Fibroblast of skin of abdomen (primary cell): ENCODE results near the gene CCM2. TPM values are rescaled to one million over a fixed set of nuclear protein-coding genes. Genes with fewer than 3 reads are reported as not detected.
A peak's percentile ranks its signal among the peaks of the same experiment; 100 is the strongest.

Source experiments
- DNase-seq: peaks from one replicate; pipeline ENCODE4 v3.0.0-alpha.2; 2013
- polyA plus RNA-seq, 2 experiments: library from polyadenylated mRNA; unstranded; fragments of 120-200 nt; gene quantifications; one replicate each; pipeline ENCODE4 v1.2.1, GENCODE V29; 2013; ENCODE audit not compliant: insufficient read length in 2 of 2

CCM2 gene
- polyA plus RNA-seq (2013, experiment 1 of 2; ENCODE audit: insufficient read length), result 49.0 TPM
- polyA plus RNA-seq (2013, experiment 2 of 2; ENCODE audit: insufficient read length), result 52.4 TPM

DNA sequence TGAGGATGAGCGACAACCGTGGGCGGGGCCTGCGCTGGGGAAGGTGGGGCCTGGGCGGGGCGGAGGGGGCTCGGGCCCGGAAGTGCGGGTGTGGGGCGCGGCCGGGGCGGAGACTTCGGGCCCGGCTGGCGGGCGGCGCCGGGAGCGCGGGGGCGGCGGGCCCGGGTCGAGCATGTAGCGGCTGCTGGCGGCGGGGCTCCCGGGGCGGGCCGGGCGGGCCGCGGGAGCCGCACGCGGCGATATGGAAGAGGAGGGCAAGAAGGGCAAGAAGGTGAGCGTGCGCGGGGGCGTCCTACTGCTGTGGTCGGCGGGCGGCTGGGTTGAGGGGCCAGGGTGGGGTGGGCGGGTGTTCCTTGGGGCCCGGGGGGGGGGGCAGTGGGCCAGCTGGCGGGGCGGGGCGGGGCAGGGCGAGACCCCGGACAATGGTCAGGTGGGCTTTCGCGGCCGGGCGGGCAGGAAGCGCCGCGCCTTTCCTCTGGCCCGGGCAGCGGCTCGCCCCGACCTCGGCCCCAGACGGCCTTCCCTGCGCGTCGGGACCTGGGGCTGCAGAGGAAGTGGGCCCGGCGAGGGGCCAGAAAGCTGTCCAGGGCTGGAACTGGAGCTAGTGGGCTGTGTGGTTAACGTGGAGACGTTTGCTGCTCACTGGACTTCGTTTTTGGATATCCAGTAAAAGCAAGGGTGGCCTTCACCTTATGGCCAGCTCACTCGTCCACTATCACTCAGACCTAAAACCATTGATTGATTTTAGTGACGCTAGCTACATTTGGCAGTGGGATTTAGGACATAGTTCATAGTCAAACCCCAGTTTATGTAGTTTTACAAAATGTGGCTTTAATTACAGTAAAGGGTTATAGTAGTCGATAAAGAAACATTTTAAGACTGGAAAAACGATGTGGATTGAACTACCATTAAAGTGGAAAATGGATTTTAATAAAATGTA lies at the start of gene CCM2:
TSS of gene CCM2 (plus strand) at position 109 of the 940 bp plus-strand sequence. CDS start at position 242, 133 bp downstream.
- DNase-seq, result peak; percentile 34

DNA sequence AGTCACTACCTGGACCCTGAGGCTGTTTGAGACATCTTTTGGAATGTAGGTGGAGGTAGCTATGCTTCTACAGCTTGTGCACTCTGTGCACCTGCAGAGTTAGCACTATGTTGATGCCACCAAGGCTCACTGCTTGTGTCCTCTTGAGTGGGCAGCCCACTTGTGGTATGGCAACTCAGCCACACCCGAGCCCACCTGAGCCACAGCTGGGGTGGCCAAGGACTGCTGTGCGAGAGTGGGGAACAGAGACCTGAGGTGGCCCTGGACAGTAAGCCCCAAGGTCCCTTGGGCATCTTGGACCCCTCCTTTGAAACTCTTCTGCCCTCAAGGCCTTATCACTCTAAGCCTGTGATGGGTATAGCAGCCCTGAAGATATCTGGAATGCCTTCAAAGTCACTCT lies 46.8 kb upstream of the CCM2 start:
- no peak for DNase-seq

DNA sequence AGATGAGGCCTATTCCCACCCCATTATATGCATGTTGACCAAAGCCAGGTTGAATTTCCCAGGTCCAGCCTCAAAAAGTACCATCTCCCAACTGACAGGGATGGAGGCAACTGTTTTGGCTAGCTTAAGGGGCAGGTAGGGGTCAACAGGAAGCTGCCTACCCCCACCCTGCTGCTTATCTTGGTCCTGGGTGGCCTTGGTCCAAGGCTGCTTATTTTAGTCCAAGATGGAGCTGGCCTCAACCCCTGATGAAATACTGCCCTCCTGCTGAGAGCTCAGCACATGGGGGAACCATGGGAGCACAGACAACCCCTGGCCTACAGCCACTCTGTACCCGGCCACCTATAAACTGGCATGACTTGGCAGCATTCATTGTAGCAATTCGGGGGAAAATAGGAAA lies 44.3 kb upstream of the CCM2 start:
- DNase-seq, result no peak

DNA sequence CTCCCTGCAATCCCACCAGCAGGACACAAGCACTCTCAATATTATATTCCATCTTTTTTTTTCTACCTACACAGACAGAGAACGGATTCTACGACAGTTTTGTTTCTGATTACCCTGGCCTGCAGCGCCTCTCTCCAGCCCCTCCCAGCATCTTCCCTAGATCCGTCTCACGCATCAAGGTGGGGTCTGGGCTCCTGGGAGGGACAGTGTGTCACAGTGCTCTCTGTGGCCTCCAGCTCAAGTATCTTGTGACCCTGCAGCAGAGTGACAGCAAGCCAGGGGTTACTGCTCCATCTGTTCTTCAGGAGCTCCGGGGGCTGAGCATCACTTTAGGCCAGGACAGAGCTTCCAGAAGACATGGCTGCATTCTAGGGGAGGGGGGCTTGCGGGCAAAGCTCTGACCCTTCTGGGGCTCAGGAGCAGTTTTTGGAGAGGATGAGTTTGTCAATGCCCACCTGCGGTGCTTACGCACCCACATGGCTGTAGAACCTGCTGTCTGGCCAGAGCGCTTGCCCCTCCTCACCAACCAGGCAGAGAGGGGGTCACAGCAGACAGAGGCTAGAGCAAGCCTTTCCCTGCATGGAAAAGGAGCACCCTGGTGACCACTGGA lies 43.7 kb upstream of the CCM2 start:
- no peak for DNase-seq

DNA sequence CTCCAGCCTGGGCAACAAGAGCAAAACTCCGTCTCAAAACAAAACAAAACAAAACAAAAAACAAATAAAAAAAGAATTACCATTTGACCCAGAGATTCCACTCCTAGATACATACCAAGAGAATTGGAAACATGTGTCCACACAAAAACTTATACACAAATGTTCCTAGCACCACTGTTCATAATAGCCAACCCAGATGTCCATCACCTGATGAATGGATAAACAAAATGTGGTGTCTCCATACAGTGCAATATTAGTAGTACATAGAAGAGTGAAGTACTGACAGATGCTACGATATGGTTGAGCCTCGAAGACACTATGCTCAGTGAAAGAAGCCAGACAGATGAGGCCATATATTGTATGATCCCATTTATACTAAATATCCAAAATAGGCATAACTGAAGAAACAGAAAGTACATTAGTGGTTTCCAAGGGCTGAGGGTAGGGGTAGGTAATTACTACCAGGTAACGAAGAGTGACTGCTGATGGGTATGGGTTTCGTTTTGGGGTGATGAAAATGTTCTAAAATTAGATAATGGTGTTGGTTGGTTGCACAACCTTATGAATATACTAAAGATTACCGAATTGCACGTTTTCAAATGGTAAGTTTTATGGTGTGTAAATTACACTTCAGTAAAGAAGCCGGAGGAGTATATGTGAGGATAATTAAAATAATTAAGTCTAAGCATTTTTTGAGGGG lies 41.2 kb upstream of the CCM2 start:
- DNase-seq, result no peak

DNA sequence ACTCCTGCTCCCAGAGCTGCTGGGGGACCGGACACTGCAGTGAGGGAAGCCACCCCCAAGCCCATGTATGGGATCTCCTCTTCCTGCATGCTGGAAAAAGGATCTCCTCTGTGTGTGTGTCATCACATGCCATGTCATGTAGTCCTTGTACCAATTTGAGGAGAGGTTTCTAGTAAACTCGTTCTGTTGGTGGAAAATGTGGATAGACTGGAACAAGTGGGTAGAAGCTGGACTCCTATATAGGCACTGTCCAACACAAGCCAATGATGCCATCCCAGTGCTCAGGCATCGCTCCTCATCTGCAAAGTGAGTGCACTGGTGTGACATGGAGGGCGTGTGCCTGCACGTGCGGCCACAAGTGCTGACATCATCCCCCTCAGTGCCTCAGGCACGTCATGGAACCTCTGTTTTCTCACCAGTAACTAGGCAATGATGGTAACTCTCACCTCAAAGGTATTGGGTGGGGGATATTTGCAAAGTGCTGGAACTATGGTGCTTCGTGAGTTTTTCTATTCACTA lies 40.5 kb upstream of the CCM2 start:
- DNase-seq, result no peak

DNA sequence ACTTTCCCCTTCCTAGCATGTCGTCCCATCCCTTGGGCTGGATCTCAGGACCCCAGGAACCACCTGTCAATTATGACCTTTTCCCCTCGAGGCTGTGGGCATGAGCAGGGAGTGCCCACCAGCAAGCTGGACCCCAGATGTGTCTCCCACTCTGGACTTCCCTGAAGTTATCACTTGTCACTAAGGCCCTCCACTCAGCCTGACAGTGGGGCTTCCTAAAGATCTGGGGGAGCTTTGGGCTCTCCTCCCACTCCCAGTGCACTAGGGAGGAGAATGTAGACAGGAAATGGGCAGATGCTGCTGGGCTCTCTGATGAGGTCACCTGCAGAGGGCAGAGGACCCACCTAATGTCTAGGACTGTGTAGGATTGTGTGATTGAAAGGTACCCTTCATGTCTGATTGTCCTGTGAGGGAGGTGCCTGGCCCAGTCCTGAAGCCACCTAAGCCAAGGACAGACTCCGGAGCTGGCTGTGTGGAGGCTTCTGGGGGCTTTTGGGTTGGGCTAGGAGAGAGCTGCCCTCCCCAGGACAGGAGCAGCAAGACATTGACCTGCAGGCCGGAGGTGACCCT lies 39.9 kb upstream of the CCM2 start:
- DNase-seq, result no peak

DNA sequence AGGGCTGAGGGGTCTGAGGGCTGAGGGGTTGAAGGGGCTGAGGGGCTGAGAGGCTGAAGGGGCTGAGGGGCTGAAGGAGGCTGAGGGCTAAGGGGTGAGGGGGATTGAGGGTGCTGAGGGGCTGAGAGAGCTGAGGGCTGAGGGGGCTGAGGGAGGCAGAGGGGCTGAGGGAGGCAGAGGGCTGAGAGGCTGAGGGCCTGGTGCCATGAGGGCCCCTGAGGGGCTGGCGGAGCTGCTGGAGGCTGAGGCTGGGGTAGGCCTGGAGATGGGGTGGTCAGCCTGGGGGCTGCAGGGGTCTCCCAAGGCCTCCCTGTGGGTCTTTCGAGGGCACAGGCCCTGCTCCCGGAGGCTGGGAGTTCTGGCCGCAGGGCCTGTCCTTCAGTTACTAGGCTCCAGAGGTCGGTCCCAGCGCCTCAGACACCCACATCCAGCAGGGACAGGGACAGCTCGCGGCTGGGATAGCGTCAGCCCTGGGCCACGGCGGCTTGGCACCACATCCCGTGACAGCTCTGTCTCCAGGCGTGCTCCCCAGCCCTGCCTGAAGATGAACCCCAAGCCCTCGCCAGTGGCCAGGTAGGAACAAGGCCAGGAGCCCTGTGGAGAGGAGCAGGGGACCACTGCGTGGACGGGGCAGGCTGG lies 38.0 kb upstream of the CCM2 start:
- DNase-seq, result no peak

DNA sequence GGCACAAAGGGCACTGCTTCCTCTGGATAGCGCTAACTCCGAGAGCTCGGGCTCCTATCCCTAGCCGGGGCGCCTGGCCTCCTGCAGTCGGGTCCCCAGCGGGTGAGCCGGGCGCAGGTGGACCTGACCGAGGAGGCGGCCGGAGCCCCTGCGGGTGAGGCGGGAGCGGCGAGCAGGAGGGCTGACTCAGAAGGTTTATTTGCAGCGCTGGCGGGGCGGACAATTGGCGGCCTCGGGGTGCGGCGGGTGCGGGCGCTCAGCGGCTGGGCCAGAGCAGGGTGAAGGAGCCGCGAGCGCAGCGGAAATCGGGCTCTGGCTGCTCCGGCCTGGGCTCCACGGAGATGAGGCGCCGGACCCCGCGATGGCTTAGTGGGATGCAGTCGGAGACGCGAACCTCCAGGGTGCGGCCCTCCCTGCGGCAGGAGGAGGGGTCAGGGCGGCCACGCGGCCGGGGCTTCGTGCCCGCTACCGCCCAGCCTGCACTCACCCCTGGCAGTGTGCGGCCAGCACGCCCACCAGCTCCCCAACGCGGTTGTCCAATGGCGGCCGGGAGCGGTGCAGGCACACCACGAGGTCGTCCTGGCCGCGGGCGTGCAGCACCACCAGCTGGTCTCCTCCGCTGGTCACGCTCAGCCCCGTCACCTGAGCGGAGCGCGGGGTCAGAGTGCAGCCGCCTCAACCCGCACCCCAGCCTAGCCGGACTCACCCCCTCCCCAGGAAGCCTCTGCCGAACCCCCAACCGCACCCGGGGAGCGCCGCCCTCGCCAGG lies 37.3 kb upstream of the CCM2 start:
- DNase-seq, result no peak

DNA sequence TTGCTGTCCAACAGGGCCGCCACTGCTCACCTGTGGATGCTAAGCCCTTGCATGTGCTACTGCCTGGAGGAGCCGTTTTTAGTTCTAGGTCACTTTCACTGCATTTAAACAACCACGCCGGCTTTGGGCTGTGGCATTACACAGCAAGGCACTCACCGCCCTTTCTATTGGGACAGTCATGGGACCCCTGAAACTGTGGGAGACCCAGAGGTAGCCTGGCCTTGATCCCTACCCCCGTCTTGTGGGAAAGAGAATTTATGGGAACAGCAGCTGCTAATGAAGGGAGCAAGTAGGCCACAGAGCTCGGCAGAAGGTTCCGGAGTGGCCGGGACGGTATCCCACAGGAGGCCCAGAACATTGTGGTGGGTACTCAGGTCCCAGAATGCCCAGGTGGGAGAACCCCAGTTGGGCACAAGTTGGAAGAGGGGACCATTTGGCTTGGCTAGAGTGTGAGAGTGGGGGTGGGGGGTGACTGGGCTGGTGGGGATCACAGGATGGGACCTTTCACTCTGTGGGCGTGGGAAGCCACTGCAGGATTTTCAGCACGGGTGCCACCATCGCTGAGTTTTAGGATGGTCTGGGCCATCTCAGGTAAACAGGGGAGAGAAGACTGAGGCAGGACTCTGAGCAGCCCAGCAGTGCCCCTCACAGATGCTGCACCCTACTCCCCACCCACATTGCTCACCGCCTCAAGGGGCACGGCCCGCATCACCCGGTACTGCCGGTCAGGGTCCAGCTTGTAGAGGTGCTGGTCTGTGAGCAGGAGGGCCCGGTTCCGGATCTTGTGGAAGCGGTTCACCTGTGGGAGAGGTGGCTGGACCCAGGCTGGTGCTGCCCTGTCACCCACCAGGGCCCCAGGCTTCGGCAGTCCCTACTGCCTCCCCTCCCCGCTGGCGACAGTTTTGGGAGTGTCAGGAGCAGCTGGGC lies 36.4 kb upstream of the CCM2 start:
- no peak for DNase-seq

DNA sequence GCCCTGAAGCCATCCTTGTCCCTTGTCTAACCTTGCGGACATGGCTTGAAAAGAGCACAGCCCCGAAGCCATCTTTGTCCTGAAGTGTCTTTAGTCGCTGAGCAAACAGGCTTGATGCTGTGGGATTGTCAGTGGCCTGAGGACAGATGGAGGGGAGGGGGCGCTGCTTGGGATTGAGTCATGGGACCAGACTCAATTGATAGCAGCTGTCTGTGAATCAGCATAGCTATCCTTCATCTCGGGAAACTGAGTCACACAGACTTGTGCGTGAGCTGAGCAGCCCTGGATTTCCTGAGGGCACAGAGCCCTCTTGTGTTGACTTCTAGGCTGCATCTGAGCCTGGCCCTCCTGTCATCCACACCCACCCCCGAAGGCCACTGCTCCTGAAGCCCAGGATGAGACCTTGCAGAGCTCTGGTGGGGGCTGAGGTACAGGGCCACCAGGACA lies 35.6 kb upstream of the CCM2 start:
- no peak for DNase-seq

DNA sequence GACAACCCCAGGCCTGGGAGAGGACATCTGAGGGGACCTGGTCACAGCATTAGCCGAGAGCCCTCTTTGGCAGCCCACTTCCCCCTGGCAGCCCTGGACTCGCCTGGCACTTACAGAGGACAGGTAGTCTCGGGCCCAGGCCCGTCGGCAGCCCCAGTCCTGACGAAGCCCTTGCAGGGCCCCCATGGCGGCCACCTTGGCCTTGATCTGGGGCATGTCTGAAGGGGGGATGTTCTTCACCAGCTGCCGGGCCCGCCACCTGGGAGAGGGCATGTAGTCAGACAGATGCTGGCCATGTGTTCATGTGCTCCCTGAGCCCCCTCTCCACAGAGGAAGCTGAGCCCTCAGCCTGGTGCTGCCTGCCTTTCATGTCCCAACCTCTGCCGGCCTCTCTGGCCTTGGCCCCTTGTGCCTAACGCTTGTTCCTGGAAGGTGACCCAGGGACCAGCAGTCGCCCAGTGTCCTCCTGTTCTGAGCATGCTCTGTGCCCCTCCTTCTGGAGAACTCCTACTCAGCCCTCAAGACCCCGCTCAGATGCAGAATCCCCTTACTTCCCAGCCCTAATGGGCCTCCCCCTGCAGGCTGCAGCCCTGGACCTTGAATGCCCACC lies 35.1 kb upstream of the CCM2 start:
- no peak for DNase-seq

DNA sequence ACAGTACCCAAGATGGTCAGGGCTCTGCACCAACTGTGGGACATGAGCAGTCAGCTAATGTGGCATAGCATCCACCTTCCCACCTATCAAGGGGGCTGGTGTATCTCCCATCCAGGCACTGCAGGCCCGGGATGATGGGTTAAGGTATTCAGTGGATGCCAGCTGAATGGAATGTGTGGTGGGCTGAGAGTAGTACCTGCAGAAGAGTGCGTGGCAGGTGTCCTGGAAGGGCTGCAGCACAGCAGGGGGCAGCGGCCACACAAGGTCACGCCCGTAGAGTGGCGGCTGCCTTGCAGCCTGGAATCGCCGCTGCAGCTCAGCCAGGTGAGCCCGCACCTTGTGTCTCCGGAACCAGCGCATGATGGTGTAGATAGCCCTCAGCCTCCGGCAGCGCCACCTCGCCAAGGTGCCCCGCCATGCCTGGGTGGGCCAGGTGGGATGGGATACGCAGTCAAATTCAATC lies 34.5 kb upstream of the CCM2 start:
- DNase-seq, result no peak

DNA sequence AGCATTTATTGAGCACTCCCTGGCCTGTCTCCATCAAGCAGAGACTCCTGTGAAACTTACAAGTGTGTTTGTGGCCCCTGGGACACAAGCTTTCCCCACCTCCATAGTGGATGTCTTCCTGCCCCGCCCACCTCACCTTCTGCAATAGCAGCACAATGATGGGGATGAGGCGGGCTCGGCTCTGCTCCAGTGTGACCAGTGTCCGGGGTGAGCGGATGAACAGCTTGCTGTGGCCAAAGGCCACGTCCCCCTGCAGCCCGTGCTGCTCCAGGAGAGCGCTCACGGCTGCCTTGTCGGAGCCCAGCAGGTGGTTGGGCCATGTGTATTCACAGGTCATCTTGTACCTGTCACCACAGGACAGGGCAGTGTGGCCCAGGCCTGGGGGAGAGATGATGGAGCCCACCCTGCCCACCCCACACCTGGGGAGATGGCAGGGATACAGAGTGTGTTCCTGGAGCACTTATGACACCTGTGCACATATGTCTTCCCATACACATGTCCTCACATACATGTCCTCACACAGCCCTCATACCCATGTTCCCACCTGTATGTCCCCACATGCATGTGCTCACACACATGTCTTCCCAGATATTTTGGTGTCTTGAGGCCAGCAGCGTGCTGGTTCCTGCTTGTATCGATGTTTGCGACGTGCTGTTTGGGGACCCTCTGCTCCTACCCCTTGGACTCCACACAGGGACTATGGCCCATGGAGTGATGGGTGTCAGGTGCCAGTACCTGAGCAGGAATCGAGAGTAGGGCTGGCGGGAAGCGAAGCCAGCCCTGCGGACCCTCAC lies 33.9 kb upstream of the CCM2 start:
- no peak for DNase-seq

DNA sequence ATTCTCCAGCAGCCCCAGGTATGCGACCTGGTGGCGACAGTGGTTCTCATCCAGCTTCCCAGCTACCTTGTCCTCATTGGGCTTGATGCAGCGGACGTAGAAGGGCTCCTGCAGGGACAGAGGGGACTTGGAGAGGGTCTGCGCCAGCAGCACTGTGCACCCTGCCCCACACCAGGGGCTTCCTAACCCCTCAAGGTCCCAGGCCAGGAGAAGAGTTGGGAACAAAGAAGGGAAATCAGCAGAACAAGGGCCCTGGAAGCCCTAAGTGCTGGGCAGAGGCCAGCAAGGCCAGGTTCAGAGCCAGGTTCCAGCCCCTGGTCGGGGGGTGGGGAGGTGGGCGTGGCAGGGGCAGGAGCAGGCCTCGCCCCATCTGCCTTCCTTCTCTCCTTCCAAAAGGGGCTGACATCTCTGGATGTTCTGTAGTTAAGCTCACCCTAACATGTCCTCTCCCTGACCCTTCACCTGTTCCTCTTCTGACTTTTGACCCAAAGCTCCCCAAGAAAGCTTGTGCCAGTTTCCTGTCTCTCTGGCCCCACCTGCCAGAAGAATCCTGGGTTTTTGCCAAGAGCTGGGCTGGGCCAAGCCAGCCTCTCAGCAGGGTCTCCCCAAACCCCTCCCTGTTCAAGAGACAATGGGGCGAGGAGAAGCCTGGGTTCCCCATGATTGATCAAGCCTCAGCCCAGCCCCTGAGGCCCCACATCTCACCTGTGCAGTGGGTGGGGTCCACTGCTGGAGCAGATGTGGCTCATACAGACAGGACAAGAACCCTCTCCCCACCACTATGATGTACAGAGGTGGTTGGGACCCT lies 33.1 kb upstream of the CCM2 start:
- no peak for DNase-seq

DNA sequence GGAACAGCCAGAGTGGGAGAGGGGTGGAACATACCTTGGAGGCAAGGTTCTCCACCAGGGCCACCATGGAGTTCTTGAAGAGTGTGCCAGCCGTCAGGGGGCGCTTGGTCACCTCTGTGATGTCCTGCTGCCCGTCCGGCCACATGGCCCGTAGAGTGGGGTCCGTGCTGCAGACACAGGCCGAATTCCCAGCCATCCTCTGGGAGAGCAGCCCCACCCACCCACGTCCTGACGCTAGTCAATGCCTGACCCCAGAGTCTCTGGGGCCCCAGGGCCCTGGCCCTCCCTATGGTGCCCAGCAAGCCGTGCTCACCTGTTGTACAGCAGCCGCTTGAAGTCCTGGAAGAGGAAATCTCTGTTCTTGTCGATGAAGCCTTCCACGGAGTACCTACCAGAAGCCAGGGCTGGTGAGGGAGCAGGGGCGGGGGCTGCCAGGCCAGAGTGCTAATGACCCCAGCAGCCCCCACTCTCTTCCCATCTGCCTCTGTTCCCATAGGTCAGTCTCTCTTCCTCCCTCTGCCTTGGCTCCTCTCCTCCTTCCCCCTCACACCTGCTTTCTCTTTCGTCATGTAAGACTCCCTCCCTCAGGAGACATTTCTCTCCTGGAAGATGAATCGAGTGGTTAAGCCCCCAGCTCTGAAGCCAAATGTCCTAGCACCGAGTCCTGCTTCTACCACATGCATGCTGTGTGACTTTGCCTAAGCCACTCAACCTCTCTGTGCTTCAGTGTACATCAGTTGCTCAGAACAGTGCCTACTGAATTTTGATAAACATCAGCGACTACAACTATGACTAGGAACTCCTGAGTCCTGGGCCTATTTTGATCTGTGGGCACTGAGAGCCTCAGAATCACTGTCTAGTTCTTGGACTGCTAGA lies 32.2 kb upstream of the CCM2 start:
- DNase-seq, result no peak
